ENCODE measurements around the gene CCL22. TPM values are rescaled to one million over a fixed set of nuclear protein-coding genes. Genes with fewer than 3 reads are reported as not detected.
A peak's percentile ranks its signal among the peaks of the same experiment; 100 is the strongest.

The CCL22 gene, protein sequence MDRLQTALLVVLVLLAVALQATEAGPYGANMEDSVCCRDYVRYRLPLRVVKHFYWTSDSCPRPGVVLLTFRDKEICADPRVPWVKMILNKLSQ
- total RNA-seq (not detected), total RNA-seq (0 to 54.9 (median 1.8) reads per million in 172 experiments)
- not detected for polyA plus RNA-seq (2013, experiment 1 of 2)
- polyA plus RNA-seq (2013, experiment 2 of 2), result 0.05 TPM

DNA sequence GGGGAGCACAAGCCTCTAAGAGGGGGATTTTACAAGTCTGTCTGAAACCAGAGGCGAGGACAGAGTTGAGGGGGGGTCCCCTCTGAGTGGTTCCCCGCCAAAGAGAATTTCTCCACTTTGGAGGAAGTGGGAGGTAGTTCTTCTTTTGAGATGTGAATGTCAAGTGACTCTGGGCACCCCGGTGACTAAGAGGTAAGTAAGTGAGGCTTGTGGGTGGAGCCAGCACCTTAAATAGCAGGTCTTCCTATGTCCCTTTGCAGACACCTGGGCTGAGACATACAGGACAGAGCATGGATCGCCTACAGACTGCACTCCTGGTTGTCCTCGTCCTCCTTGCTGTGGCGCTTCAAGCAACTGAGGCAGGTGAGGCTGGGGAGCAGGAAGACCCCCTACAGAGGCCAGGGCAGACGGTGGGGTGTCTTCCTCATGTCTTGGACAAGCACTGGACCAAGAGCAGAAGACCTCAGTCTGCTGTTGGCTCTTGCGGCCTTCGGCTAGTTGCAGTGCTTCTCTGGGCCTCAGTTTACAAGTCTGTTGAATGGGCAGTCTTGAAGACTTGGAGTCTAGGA, at the start of gene CCL22:
Gene CCL22, plus strand, starts transcription at position 257 of the 569 bp plus-strand sequence. Its CDS starts 34 bp downstream, at position 291.
- H3K27me3 ChIP-seq (ENCODE audit: control insufficient read depth in 1 of 2, insufficient read depth in 2 of 2, low read length in 2 of 2), result no peaks in the 10 kb centered on the region
- H3K4me1 ChIP-seq (ENCODE audit: insufficient read depth, low read length), result no peaks in the 10 kb centered on the region
- H3K4me1 Mint-ChIP-seq (ENCODE audit: low read depth), result no peaks in the 10 kb centered on the region
- TF ChIP-seq, protein P1, sequence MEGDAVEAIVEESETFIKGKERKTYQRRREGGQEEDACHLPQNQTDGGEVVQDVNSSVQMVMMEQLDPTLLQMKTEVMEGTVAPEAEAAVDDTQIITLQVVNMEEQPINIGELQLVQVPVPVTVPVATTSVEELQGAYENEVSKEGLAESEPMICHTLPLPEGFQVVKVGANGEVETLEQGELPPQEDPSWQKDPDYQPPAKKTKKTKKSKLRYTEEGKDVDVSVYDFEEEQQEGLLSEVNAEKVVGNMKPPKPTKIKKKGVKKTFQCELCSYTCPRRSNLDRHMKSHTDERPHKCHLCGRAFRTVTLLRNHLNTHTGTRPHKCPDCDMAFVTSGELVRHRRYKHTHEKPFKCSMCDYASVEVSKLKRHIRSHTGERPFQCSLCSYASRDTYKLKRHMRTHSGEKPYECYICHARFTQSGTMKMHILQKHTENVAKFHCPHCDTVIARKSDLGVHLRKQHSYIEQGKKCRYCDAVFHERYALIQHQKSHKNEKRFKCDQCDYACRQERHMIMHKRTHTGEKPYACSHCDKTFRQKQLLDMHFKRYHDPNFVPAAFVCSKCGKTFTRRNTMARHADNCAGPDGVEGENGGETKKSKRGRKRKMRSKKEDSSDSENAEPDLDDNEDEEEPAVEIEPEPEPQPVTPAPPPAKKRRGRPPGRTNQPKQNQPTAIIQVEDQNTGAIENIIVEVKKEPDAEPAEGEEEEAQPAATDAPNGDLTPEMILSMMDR (IDR thresholded peaks at IDR 0.05), result no peak
- H3K9me3 ChIP-seq (ENCODE audit: control insufficient read depth in 1 of 2, insufficient read depth in 1 of 2, low read length in 2 of 2), result no peaks in the 10 kb centered on the region
- no peak within 1 kb of the TSS for H3K4me3 ChIP-seq (ENCODE audit: low read length)
- ATAC-seq (ENCODE audit: poor library complexity), result no peak
- intact Hi-C loops (cut with DNase I, micrococcal nuclease), result no loop called here
- H3K36me3 Mint-ChIP-seq (ENCODE audit: low read depth), result no peaks in the 10 kb centered on the region
- H3K9me3 Mint-ChIP-seq, result no peaks in the 10 kb centered on the region
- H3K27ac ChIP-seq (ENCODE audit: low read depth in 1 of 2, low read length in 2 of 2), result no peak within 1 kb of the TSS
- POLR2A ChIA-PET, result no interaction called here
- no peaks in the 10 kb centered on the region for H3K27me3 Mint-ChIP-seq
- peak in 2 of 14 experiments; percentile 39 to 50 for DNase-seq
- H3K27ac Mint-ChIP-seq, result no peak within 1 kb of the TSS
- H3K36me3 ChIP-seq (ENCODE audit: insufficient read depth, low read length), result no peaks in the 10 kb centered on the region
- no peak within 1 kb of the TSS for H3K4me3 Mint-ChIP-seq
- CTCF ChIA-PET, result no interaction called here

DNA sequence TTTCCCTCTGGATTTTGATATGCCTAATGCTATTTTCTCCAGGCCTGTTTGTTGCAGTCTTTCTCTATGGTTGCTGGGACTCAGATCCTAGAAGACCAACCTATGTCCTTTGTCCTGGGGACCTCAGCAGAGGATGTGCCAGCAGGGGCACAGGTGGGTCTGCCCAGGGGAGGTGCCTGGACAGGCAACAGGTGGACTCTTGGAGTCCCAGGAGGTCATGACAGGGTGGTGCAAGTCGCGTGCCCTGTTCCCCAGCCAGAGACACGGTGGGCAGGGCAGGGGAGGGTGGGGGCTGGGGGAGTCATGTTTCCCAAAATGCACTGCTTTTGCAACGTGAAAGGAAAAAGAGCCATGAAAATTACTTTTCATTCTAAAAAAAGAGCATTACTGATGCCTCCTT, 47.8 kb upstream of the CCL22 start:
- Mint-ChIP-seq H3K36me3 (ENCODE audit: low read depth) (no peaks in the 10 kb centered on the region), H3K4me1 (ENCODE audit: low read depth) (peaks cover 14% of the 10 kb centered on the region), H3K4me3 (no peak overlapping the region), H3K27me3 (peaks cover 5% of the 10 kb centered on the region), H3K9me3 (no peaks in the 10 kb centered on the region), H3K27ac (no peak overlapping the region)
- peaks cover 14% of the 10 kb centered on the region for H3K4me1 ChIP-seq (ENCODE audit: insufficient read depth, low read length)
- POLR2A ChIA-PET, result no interaction called here
- no peaks in the 10 kb centered on the region for H3K36me3 ChIP-seq (ENCODE audit: insufficient read depth, low read length)
- no peak for DNase-seq
- TF ChIP-seq, protein P1 (IDR thresholded peaks at IDR 0.05), result no peak
- H3K27ac ChIP-seq (ENCODE audit: low read depth in 1 of 2, low read length in 2 of 2), result no peak overlapping the region
- no peak for ATAC-seq (ENCODE audit: poor library complexity)
- H3K4me3 ChIP-seq (ENCODE audit: low read length), result no peak overlapping the region
- H3K9me3 ChIP-seq (ENCODE audit: control insufficient read depth in 1 of 2, insufficient read depth in 1 of 2, low read length in 2 of 2), result no peaks in the 10 kb centered on the region
- intact Hi-C loops (cut with DNase I, micrococcal nuclease), result no loop called here
- no peaks in the 10 kb centered on the region for H3K27me3 ChIP-seq (ENCODE audit: control insufficient read depth in 1 of 2, insufficient read depth in 2 of 2, low read length in 2 of 2)
- CTCF ChIA-PET, result no interaction called here

DNA sequence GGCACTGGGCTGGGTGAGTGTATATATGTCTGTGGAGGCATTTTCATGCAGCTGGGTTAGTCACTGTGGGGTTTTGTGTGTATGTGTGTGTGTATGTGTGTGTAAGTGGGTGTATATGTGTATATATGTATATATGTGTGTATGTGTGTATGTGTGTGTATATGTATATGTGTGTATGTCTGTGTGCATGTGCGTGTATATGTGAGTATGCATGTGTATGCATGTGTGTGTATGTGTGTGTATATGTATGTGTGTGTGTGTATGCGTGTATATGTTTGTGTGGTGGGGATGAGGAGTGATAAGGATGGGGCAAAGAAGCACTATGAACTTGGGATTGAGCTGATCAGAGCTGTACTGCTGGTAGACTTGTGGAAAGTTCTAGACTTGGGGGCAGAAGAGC, 45.1 kb upstream of the CCL22 start:
- H3K4me3 ChIP-seq (ENCODE audit: low read length), result no peak overlapping the region
- H3K36me3 ChIP-seq (ENCODE audit: insufficient read depth, low read length), result no peaks in the 10 kb centered on the region
- peaks cover 14% of the 10 kb centered on the region for H3K4me1 ChIP-seq (ENCODE audit: insufficient read depth, low read length)
- H3K4me1 Mint-ChIP-seq (ENCODE audit: low read depth), result peaks cover 14% of the 10 kb centered on the region
- no peak for DNase-seq
- H3K9me3 ChIP-seq (ENCODE audit: control insufficient read depth in 1 of 2, insufficient read depth in 1 of 2, low read length in 2 of 2), result no peaks in the 10 kb centered on the region
- intact Hi-C loops (cut with DNase I, micrococcal nuclease), result no loop called here
- POLR2A ChIA-PET, result interaction anchor here (0.9 to 2.0 kb wide), 2 partner anchors 13 to 15 kb away, joined by 3 to 6 read pairs; no protein-coding TSS in a partner anchor
- no peak overlapping the region for H3K27ac ChIP-seq (ENCODE audit: low read depth in 1 of 2, low read length in 2 of 2)
- H3K36me3 Mint-ChIP-seq (ENCODE audit: low read depth), result no peaks in the 10 kb centered on the region
- TF ChIP-seq, protein P1 (IDR thresholded peaks at IDR 0.05), result no peak
- no peak overlapping the region for H3K4me3 Mint-ChIP-seq
- H3K9me3 Mint-ChIP-seq, result no peaks in the 10 kb centered on the region
- no peaks in the 10 kb centered on the region for H3K27me3 ChIP-seq (ENCODE audit: control insufficient read depth in 1 of 2, insufficient read depth in 2 of 2, low read length in 2 of 2)
- no peak overlapping the region for H3K27ac Mint-ChIP-seq
- CTCF ChIA-PET, result interaction anchor here (1.1 kb wide), 1 partner anchor 13 kb away, joined by 3 read pairs; no protein-coding TSS in a partner anchor
- H3K27me3 Mint-ChIP-seq, result no peaks in the 10 kb centered on the region
- ATAC-seq (ENCODE audit: poor library complexity), result no peak
